ENCODE data around the gene VTI1A.

VTI1A gene

GRCh38 chr10:112750427-112751167, 303.6 kb downstream of the VTI1A start:
- no peak for DNase-seq (ENCODE audit: extremely low spot score)
- no peak for TF ChIP-seq CTCF (IDR thresholded peaks at IDR 0.05; ENCODE audit: control extremely low read depth, extremely low read depth, low read depth, missing control alignments)
- ChIA-PET CTCF (interaction anchor here (1.5 to 4.0 kb wide), 3 partner anchors 12 to 84 kb away, joined by 3 to 16 read pairs (median 4); no protein-coding TSS in a partner anchor), POLR2A (no interaction called here)

GRCh38 chr10:112751651-112752050, 304.6 kb downstream of the VTI1A start:
- TF ChIP-seq CTCF (IDR thresholded peaks at IDR 0.05; ENCODE audit: control extremely low read depth, extremely low read depth, low read depth, missing control alignments), result no peak
- no peak for DNase-seq (ENCODE audit: extremely low spot score)
- ChIA-PET POLR2A (no interaction called here), CTCF (interaction anchor here (1.6 to 4.0 kb wide), 2 partner anchors 11 to 85 kb away, joined by 4 to 16 read pairs; no protein-coding TSS in a partner anchor)

DNA sequence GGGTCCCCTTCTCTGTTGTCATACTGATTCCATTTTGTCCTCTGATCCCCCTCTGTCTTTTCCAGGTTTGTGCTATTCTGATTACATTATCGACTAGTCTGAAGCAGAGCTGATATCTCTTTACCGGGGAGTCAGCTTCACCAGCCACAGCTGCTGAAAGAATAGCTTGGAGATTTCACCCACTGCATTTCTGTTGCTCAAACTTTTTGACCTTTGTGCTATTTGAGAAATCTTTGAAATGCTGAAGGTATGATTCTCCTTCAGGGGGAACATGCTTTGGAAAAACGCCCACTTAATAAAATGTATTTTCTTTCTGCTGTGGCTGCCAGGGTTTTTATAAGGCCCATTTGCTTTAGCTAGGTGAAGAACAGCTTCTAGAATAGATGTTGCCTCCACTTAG, 305.3 kb downstream of the VTI1A start:
- TF ChIP-seq CTCF (IDR thresholded peaks at IDR 0.05; ENCODE audit: control extremely low read depth, extremely low read depth, low read depth, missing control alignments), result no peak
- CTCF ChIA-PET, result interaction anchor here (1.2 to 4.0 kb wide), 3 partner anchors 10 to 85 kb away, joined by 3 to 16 read pairs (median 4); no protein-coding TSS in a partner anchor
- POLR2A ChIA-PET, result no interaction called here
- no peak for DNase-seq (ENCODE audit: extremely low spot score)

DNA sequence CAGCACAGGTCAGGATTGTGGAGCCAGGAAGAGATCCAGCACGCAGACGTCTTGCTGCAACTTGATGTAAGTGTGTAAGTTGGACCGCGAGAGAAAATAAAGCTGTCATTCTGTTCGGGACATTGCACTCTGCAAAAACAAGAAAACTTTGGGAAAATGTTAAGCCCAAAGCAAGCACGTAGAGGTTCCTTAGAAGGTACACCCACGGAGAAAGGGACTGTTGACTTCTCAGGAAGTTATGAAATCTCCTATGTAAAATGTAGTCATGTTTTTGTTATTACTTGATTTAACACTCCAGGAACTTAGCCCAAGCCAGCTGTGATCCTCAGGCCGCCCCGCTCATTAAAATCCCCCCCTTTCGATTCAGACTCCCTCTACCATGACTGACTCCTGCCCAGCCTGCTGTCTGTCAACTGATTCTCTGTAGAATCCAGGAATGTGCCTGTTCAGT, 307.0 kb downstream of the VTI1A start:
- TF ChIP-seq CTCF (IDR thresholded peaks at IDR 0.05; ENCODE audit: control extremely low read depth, extremely low read depth, low read depth, missing control alignments), result no peak
- ChIA-PET POLR2A (no interaction called here), CTCF (interaction anchor here (1.7 kb wide), 1 partner anchor 12 kb away, joined by 3 read pairs; no protein-coding TSS in a partner anchor)
- DNase-seq (ENCODE audit: extremely low spot score), result no peak

- DNase-seq (ENCODE audit: extremely low spot score), result no peak
- CTCF ChIA-PET, result interaction anchor here (1.3 kb wide), 1 partner anchor 15 kb away, joined by 3 read pairs; no protein-coding TSS in a partner anchor
- POLR2A ChIA-PET, result no interaction called here
- TF ChIP-seq CTCF (IDR thresholded peaks at IDR 0.05; ENCODE audit: control extremely low read depth, extremely low read depth, low read depth, missing control alignments), result no peak
Observed at GRCh38 chr10:112755446-112756234, 308.6 kb downstream of the VTI1A start.

DNA sequence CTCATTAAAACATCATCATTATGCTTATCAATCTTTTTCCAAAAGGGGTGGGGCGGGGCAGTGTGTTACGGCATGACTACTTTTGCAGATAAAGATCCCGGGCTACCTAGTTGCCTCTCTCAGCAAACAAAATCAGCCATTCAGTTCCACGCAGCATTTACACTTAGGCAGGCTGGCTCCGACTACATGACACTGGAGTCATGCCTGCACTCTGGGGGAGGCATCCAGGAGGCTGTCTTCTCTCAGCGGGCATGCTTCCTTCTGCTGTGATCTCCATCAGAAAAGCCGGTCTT, 309.2 kb downstream of the VTI1A start:
- TF ChIP-seq CTCF (IDR thresholded peaks at IDR 0.05; ENCODE audit: control extremely low read depth, extremely low read depth, low read depth, missing control alignments), result no peak
- POLR2A ChIA-PET, result no interaction called here
- DNase-seq (ENCODE audit: extremely low spot score), result no peak
- CTCF ChIA-PET, result interaction anchor here (1.3 kb wide), 1 partner anchor 15 kb away, joined by 3 read pairs; no protein-coding TSS in a partner anchor
